GM21390 (cell line): ENCODE results near the gene EIPR1.

Experiments used
- ATAC-seq: cut with Tn5 transposase; IDR thresholded peaks from one replicate; pipeline ENCODE4 v1.9.1; 2021; ENCODE audit not compliant: unreplicated experiment

Gene EIPR1

GRCh38 chr2:3277748-3278520, 99.7 kb downstream of the EIPR1 start:
- no peak for ATAC-seq

- ATAC-seq: no peak
These were observed 100.4 kb downstream of the EIPR1 start for GRCh38 chr2:3277050-3277747.

DNA sequence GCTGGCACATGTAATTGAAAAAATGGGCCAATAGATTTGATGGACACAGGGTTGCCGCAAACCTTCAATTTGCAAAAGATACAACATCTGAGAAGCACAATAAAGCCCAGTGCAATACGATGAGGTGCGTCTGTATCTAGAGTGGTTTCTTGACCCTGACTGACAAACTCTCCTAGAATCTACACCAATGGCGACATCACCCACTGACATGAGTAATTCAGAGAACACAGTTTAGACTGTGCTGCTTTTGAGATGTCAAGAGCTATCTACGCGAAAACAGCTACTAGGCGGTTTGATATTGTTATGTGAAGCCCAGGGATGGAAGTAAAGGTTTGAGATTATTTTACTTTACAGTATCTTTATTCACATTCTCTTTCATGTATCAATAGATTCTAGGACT, 104.9 kb downstream of the EIPR1 start:
- no peak for ATAC-seq

DNA sequence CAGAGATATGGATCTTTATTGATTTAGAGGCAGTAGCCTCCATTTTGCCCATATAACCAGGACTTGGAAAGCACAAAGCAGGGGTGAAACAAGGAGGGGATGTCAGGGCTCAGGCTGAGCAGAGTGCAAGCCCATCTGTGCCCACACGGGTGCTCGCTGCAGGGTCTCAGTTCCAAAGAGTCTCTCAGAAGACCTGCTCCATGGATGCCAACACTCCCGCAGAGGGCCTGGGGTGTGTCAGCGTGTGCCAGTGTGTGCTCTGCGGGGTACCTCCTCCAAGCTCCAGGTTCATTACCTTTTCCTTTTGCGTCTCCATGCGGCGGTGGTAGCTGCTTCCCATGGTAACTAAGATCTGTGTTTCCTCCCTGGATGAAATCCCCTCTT, 107.5 kb downstream of the EIPR1 start:
- ATAC-seq: no peak

- ATAC-seq: no peak
These were observed 108.1 kb downstream of the EIPR1 start for GRCh38 chr2:3269425-3270094.

- no peak for ATAC-seq
These were observed 109.0 kb downstream of the EIPR1 start for GRCh38 chr2:3268705-3269029.

DNA sequence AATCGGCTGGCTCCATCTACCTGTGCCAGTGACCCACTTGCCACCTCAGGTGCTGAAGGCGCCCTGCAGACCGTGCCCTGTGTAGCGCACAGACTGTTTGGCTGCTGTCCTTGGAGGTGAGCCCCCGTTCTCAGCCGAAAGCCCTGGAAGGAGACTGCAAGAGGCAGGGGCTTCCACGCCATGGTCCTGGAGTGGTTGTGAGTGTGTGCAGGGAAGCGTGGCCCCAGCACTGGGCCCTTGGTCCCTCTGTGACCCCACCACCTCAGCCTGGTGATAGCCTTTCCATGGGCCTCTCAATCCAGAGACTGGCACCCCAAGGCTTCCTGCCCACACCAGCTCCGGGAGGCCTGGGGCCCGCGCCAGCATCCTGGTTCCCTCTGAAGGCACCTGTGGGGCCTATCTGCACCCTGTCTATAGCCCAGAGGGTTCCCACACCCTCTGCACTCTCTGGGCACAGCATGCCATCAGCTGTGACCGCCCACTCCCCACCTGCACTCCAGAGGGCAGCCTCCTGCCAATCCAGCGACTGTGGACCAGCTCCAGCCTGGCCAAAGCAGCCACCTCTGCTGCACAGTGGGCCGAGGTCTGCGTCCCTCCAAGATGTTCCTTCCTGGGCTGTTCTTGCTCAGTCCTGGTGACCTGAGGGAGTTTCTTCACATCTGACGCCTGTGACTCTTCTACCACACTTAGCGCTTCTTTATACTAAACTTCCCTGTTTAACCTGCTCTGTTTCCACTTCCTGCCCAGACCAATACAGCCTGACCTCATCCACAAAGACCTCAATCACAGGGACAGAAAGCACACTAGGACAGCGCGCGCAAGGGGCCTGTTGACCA, 109.5 kb downstream of the EIPR1 start:
- ATAC-seq: no peak

GRCh38 chr2:3266925-3267867, 110.4 kb downstream of the EIPR1 start:
- ATAC-seq: no peak

DNA sequence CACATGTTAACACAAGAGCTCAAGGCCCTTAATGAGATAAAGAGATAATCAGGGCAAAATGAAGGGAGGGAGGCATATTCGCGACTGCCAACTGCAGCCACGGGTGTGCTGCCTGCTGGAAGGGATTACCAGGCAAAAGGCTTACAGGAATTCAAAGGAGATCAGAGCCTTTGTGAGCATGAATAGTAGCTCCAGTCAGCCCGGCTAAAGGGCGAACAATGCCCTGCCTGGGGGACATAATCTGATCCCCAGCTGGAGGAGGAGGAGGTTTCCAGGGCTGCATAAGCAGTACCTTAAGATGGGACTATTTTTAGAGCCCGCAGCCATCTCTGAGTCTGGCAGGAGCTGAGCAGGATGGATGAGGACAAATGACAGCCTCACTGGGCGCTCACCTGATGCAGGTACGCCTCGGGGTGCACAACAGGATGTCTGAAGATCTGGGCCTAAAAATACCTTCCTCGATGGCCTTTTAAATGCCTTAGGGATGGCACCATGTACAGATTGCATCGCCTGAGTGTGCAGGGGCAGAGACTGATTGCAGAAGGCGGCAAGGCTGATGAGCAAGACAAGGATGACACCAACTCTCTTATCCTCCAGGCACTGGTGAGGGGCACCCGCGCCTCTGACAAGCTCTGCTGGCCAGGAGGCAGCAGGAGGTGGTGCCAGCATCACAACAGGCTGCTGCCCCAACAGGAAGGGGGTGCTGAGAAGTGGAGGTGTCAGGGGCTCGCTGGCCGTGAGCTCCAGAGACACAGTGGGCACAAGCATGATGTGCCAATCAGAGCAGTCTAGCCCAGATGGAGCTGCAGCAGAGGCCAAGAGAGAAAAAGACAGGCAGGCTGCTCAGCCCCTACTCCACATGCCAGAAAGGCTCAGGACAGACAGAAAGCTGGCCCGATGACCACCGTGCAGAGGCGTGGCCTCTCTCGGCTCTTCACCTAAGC, 111.4 kb downstream of the EIPR1 start:
- no peak for ATAC-seq

DNA sequence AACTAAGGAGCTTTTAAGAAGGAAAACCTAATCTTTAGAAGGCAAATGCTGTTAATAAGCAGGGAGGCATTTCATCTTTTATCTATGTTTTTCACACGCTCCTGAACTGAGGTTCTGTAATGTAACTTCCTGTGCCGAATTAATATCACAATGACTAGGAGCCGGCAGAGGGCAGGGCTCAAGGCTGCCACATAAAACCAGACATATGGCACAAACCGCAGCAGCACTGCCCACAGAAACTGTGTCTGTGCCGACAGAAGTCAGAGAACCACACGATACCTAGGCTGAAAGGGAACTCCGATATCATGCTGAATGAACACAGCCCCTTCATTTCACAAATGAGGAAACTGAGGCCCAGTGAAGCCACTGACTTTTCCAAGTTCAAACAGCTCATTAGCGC, 112.1 kb downstream of the EIPR1 start:
- ATAC-seq: no peak

DNA sequence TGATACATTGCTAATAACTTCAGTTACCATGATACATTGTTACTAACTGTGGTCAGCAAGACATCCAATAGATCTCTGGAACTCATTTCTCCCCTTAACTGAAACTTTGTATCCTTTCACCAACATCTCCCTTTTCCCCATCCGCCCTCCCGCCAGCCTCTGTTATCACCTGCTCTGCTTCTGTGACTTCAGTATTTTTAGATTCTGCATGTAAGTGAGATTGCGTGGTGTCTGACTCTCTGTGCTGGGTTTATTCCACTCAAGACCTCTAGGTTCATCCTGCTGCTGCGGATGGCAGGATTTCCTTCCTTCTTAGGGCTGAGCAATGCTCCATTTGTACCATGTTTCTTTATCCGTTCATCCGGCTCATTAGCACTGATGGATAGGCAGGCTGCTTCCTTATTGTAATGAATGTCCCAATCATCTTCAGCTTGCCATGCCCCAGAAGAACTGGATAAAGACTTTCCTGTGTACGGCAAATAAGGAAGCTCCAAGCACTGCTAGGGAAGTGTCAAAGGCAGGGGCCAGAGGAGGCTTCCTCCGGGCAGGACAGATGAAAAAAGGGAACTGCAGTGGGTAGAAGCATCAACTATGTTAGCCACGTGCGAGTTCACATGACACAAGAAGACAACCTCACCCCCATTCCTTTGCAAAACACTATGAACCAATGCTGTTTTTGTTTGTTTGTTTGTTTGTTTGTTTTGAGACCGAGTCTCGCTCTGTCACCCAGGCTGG, 113.4 kb downstream of the EIPR1 start:
- no peak for ATAC-seq

- ATAC-seq: no peak
These were observed 114.1 kb downstream of the EIPR1 start for GRCh38 chr2:3263487-3263886.

DNA sequence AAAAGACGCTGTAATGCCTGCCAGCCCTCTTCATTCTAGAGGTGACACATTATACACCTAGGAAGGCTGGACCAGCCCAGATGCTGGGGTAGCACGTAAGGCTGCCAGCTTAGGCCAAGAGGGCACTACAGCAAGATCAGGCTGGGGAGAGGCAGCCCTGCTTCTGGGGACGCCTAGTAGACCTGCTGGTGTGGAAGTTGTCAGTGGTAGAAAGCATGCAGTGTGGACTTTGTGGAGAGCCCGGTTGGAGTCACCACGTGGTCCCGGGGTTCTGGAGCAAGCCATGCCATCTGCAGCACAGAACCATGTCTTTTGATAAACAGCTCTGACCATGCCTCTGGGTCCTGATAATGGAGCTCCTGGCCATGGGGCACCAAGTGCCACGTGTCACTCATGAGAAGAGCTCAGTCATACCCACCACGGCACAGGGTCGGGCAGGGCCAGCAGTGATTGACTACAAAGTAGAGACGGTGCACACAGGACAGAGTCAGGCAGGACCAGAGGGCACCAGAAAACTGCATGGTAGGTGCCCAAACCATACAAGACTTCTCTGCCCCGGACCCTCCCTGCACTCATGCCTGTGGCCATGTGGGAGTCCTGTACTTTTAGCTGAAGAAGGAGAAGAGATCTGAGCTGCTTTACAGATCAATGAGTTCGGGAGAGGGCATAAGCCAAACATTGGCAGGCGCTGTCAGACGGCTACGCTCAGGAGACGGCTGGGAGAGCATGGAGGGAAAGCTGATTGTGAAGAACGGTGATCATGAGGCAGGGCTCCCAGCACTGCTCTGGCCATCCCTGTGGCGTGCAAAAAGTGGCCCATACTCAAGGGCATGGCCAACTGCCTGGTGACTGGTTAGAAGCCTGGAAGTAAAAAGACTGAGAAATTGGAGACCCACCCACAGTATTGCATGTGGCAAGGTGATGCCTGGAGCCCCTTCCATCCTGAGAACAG, 114.9 kb downstream of the EIPR1 start:
- ATAC-seq: no peak

GRCh38 chr2:3261511-3261910, 116.1 kb downstream of the EIPR1 start:
- no peak for ATAC-seq

GRCh38 chr2:3260959-3261358, 116.7 kb downstream of the EIPR1 start:
- ATAC-seq: no peak

DNA sequence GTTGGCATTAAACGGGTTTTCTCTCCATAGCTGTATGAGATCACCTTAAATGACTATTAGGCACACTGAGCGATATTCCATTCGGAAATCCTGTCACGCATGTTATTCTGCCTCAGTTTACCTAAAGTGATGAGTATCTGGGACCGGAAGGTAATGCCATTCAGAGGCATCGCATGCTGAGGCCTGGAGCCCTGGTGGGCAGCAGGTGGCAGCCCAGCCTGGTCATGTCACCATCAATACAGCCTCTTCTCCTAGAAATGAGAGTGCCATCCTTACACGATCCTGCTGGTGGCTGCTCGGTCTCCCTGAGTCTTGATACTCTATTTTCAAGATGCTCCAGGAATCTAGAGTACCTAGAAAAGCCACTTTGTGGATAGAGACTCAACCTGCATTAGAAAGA, 119.8 kb downstream of the EIPR1 start:
- ATAC-seq: no peak

GRCh38 chr2:3257166-3257565, 120.5 kb downstream of the EIPR1 start:
- no peak for ATAC-seq
